Suprapubic skin (tissue), 3 donors: Measurements from ENCODE around the gene PTPRH.

ENCODE experiments used
- CTCF ChIP-seq, 2 donors: fragments of 200-600 bp in 1 of 2; fragments of 450-650 bp in 1 of 2; sonication (generic) in 1 of 2; IDR thresholded peaks; one replicate each; pipeline ENCODE4 v1.5.1; 2016 to 2019; ENCODE audit warnings: antibody characterized with exemption in 2 of 2, mild to moderate bottlenecking in 1 of 2, moderate library complexity in 1 of 2
- POLR2AphosphoS5 ChIP-seq, 3 donors: sonication (generic); formaldehyde crosslinking; IDR thresholded peaks; one replicate each; pipeline ENCODE4 v1.6.1; 2017; ENCODE audit warnings: antibody characterized with exemption in 3 of 3

GRCh38 chr19:55227241-55228014, 18.1 kb upstream of the PTPRH start:
- TF ChIP-seq CTCF (IDR thresholded peaks at IDR 0.05) (no peak), POLR2AphosphoS5 (IDR thresholded peaks at IDR 0.05) (no peak)
